ENCODE measurements around the gene B3GALT2.
"Not testable (repeated sequence)": the region's sequence is repeated elsewhere in the genome, so short reads cannot be mapped to it uniquely, and the experiment has no call there.

Gene B3GALT2

DNA sequence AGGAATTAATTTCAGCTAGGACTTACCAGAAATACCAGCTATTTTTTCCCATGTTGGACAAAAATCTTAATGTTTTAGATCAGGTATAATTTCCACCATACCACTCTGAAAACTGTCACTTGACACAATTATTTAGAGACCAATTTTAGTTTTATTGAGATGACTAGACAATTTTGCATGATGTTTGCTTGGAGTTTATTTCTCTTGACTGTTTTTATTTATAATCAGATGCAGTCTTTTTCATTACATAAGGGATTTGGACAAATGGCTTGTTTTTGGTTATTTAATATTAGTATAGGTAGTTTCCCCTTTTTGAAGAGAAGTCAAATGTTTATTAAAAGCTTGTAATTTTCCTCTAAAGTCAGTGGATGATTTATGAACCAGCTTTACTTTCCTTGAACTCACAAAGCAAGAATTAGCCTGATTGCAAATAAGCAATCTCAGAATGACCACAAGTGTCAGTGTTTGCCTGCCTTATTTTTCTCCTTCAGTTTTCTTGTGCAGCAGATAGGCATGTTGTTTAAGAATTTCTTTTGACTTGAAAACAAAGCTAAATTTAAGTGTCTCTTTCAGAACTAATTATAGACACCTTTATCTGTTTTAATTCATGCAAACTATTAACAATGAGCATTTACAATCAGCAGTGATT, 3.8 kb upstream of the B3GALT2 start:
- H3K79me2 ChIP-seq (ENCODE audit: low read length), result peaks cover 44% of the 10 kb centered on the region
- no peak overlapping the region for H2AFZ ChIP-seq (ENCODE audit: low read depth, low read length)
- TF ChIP-seq, protein P1, sequence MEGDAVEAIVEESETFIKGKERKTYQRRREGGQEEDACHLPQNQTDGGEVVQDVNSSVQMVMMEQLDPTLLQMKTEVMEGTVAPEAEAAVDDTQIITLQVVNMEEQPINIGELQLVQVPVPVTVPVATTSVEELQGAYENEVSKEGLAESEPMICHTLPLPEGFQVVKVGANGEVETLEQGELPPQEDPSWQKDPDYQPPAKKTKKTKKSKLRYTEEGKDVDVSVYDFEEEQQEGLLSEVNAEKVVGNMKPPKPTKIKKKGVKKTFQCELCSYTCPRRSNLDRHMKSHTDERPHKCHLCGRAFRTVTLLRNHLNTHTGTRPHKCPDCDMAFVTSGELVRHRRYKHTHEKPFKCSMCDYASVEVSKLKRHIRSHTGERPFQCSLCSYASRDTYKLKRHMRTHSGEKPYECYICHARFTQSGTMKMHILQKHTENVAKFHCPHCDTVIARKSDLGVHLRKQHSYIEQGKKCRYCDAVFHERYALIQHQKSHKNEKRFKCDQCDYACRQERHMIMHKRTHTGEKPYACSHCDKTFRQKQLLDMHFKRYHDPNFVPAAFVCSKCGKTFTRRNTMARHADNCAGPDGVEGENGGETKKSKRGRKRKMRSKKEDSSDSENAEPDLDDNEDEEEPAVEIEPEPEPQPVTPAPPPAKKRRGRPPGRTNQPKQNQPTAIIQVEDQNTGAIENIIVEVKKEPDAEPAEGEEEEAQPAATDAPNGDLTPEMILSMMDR (IDR thresholded peaks at IDR 0.05; ENCODE audit: low read depth, low read length), result peak; percentile 32; the same call in 1 of the 2 replicates
- TF ChIP-seq EZH2phosphoT487 (IDR thresholded peaks at IDR 0.05; ENCODE audit: low read depth), result no peak
- no peak overlapping the region for H3K4me2 ChIP-seq (ENCODE audit: low read length)
- H3K9me3 ChIP-seq (ENCODE audit: insufficient read depth, low read length), result peaks cover 12% of the 10 kb centered on the region; the same call in 1 of the 2 replicates
- no peak overlapping the region for H3K4me3 ChIP-seq (ENCODE audit: low read length)
- no peak overlapping the region for H3K9ac ChIP-seq (ENCODE audit: low read length)
- H3K4me1 ChIP-seq (ENCODE audit: low read length), result peaks cover 15% of the 10 kb centered on the region
- peaks cover 18% of the 10 kb centered on the region; the same call in 1 of the 2 replicates for H4K20me1 ChIP-seq (ENCODE audit: insufficient read depth, low read length)
- no peaks in the 10 kb centered on the region for H3K27me3 ChIP-seq (ENCODE audit: low read depth, low read length)
- no peak overlapping the region for H3K27ac ChIP-seq (ENCODE audit: low read length)
- H3K36me3 ChIP-seq (replicated peaks; ENCODE audit: low read depth, low read length), result peaks cover 26% of the 10 kb centered on the region

DNA sequence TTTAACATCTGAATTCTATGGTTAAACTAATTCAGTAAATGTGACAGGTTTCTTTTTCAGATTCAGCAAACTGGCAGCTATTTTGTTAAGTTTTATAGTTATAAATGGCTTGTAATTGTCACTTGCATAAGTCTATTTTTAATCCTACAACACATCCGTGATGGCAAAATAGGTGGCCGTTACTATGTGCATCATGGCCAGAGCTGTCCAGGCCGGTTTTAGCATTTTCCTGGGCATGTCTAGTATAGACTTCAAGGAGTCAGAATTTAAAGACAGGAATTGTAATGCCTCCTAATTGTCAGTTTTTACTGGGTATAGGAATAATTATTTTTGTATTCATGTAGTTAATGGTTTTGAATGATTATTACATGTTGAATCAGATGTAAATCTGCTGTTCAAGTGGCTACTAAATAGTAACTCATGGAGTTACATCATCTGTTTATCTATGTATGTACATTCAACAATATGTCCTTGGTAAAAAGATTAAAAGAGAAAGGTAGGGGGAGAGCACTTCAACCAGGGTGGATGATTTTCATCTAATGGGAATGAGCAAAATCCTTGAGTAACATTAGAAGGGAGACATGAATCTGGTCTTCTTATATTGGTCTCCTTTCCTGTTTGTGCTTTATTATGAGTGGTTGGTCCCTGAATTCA, 3.2 kb upstream of the B3GALT2 start:
- peaks cover 18% of the 10 kb centered on the region; the same call in 1 of the 2 replicates for H4K20me1 ChIP-seq (ENCODE audit: insufficient read depth, low read length)
- H3K27ac ChIP-seq (ENCODE audit: low read length), result no peak overlapping the region
- H3K36me3 ChIP-seq (replicated peaks; ENCODE audit: low read depth, low read length), result peaks cover 23% of the 10 kb centered on the region
- no peak overlapping the region for H3K9ac ChIP-seq (ENCODE audit: low read length)
- peaks cover 44% of the 10 kb centered on the region for H3K79me2 ChIP-seq (ENCODE audit: low read length)
- TF ChIP-seq, protein P1 (IDR thresholded peaks at IDR 0.05; ENCODE audit: low read depth, low read length), result no peak
- no peak for TF ChIP-seq EZH2phosphoT487 (IDR thresholded peaks at IDR 0.05; ENCODE audit: low read depth)
- H3K27me3 ChIP-seq (ENCODE audit: low read depth, low read length), result no peaks in the 10 kb centered on the region
- no peak overlapping the region for H3K4me2 ChIP-seq (ENCODE audit: low read length)
- H2AFZ ChIP-seq (ENCODE audit: low read depth, low read length), result no peak overlapping the region
- H3K9me3 ChIP-seq (ENCODE audit: insufficient read depth, low read length), result peaks cover 12% of the 10 kb centered on the region; the same call in 1 of the 2 replicates
- peaks cover 15% of the 10 kb centered on the region for H3K4me1 ChIP-seq (ENCODE audit: low read length)
- H3K4me3 ChIP-seq (ENCODE audit: low read length), result no peak overlapping the region

DNA sequence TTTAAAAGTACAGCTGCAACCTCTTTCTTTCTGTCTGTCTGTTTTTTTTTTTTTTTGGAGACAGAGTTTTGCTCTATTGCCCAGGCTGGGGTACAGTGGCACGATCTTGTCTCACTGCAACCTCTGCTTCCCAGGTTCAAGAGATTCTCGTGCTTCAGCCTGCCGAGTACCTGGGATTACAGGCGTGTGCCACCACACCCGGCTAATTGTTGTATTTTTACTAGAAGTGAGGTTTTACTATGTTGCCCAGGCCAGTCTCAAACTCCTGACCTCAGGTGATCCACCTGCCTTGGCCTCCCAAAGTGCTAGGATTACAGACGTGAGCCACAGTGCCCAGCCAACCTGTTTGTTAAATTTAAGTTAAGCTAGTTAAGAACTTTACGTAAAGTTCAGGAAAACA, 2.5 kb upstream of the B3GALT2 start:
- not testable (repeated sequence) for H3K4me3 ChIP-seq (ENCODE audit: low read length); H3K4me2 ChIP-seq (ENCODE audit: low read length); H3K27me3 ChIP-seq (ENCODE audit: low read depth, low read length); H2AFZ ChIP-seq (ENCODE audit: low read depth, low read length); H3K9ac ChIP-seq (ENCODE audit: low read length); H3K27ac ChIP-seq (ENCODE audit: low read length)
- Histone ChIP-seq H3K79me2 (ENCODE audit: low read length) (peaks cover 44% of the 10 kb centered on the region), H3K36me3 (replicated peaks; ENCODE audit: low read depth, low read length) (peaks cover 17% of the 10 kb centered on the region), H3K4me1 (ENCODE audit: low read length) (peaks cover 15% of the 10 kb centered on the region), H3K9me3 (ENCODE audit: insufficient read depth, low read length) (peaks cover 12% of the 10 kb centered on the region; the same call in 1 of the 2 replicates), H4K20me1 (ENCODE audit: insufficient read depth, low read length) (peaks cover 18% of the 10 kb centered on the region; the same call in 1 of the 2 replicates)

DNA sequence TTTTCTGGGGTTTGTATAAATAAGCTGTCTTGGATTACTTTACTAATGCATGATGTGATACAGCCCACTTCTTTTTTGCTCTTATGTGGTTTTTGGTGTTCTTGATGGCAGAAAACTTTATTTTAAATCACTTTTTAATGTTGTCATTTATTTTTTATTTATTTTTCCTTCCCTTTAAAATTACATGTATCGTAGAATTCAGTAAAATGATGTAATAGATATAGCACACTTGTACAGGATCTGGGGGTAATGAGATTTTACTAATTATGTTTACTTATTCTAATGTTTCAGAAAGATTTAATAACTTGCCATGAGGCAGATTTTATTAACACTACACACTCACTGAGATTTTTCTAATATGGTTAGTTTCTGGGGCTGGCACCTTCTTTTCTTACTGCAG, 701 bp upstream of the B3GALT2 start:
- no peak overlapping the region for H3K4me3 ChIP-seq (ENCODE audit: low read length)
- TF ChIP-seq, protein P1 (IDR thresholded peaks at IDR 0.05; ENCODE audit: low read depth, low read length), result no peak
- TF ChIP-seq EZH2phosphoT487 (IDR thresholded peaks at IDR 0.05; ENCODE audit: low read depth), result no peak
- H3K36me3 ChIP-seq (replicated peaks; ENCODE audit: low read depth, low read length), result peaks cover 2% of the 10 kb centered on the region
- peak overlapping the region; percentile 49; the same call in 1 of the 2 replicates for H3K4me2 ChIP-seq (ENCODE audit: low read length)
- H3K4me1 ChIP-seq (ENCODE audit: low read length), result peaks cover 15% of the 10 kb centered on the region
- no peak overlapping the region for H3K27ac ChIP-seq (ENCODE audit: low read length)
- peaks cover 1% of the 10 kb centered on the region; the same call in 1 of the 2 replicates for H3K9me3 ChIP-seq (ENCODE audit: insufficient read depth, low read length)
- H4K20me1 ChIP-seq (ENCODE audit: insufficient read depth, low read length), result peaks cover 28% of the 10 kb centered on the region; the same call in 1 of the 2 replicates
- no peaks in the 10 kb centered on the region for H3K27me3 ChIP-seq (ENCODE audit: low read depth, low read length)
- H3K79me2 ChIP-seq (ENCODE audit: low read length), result peaks cover 40% of the 10 kb centered on the region
- no peak overlapping the region for H2AFZ ChIP-seq (ENCODE audit: low read depth, low read length)
- no peak overlapping the region for H3K9ac ChIP-seq (ENCODE audit: low read length)
